ENCODE data around the gene ATRIP.

GRCh38 chr3:48505146-48505545, 58.6 kb downstream of the ATRIP start:
- TF ChIP-seq CTCF (IDR thresholded peaks at IDR 0.05), result no peak
- TF ChIP-seq POLR2A (IDR thresholded peaks at IDR 0.05), result no peak
